Activated naive CD8-positive, alpha-beta T cell treated with anti-CD3 and anti-CD28 coated beads, Interleukin-2, amount 10 ng/mL, durations not matched to agents 7 days and 5 days (primary cell): ENCODE measurements around the gene DHRS12. TPM values are rescaled to one million over a fixed set of nuclear protein-coding genes. Genes with fewer than 3 reads are reported as not detected.
A peak's percentile ranks its signal among the peaks of the same experiment; 100 is the strongest.

Experiments
- ATAC-seq: fragments of 150-1000 bp; cut with Tn5 transposase; one replicate; pipeline ENCODE4 v1.10.0; 2021; ENCODE audit warnings: low read depth, moderate library complexity
- POLR2A ChIA-PET: fragments of 350-600 bp; sonication (Branson Sonifier 250); formaldehyde crosslinking; loops from one replicate; lab custom pipeline; 2021; ENCODE audit warnings: antibody characterized with exemption; lab: Charles Lee
- DNase-seq: peaks from one replicate; pipeline ENCODE4 v3.0.0; 2021
- H3K27ac Mint-ChIP-seq: one replicate; pipeline ENCODE4 v1.8.0; 2022; ENCODE audit warnings: mild to moderate bottlenecking, mixed read lengths
- H3K27me3 Mint-ChIP-seq: one replicate; pipeline ENCODE4 v1.8.0; 2022; ENCODE audit warnings: mild to moderate bottlenecking, moderate library complexity, mixed read lengths
- H3K36me3 Mint-ChIP-seq: one replicate; pipeline ENCODE4 v1.8.0; 2021; ENCODE audit warnings: mild to moderate bottlenecking, mixed read lengths
- H3K4me1 Mint-ChIP-seq: one replicate; pipeline ENCODE4 v1.8.0; 2021; ENCODE audit warnings: mixed read lengths
- H3K4me3 Mint-ChIP-seq: one replicate; pipeline ENCODE4 v1.8.0; 2022; ENCODE audit warnings: mild to moderate bottlenecking, moderate library complexity, mixed read lengths
- H3K9me3 Mint-ChIP-seq: one replicate; pipeline ENCODE4 v1.8.0; 2021; ENCODE audit warnings: mixed read lengths
- total RNA-seq, 2 experiments: library from RNA; stranded (reverse); gene quantifications; one replicate each; pipeline ENCODE4 v1.2.3, GENCODE V29; 2021

The DHRS12 gene
- total RNA-seq, 2 experiments from 2014 or later, result 12.6 to 13.1 TPM

DNA sequence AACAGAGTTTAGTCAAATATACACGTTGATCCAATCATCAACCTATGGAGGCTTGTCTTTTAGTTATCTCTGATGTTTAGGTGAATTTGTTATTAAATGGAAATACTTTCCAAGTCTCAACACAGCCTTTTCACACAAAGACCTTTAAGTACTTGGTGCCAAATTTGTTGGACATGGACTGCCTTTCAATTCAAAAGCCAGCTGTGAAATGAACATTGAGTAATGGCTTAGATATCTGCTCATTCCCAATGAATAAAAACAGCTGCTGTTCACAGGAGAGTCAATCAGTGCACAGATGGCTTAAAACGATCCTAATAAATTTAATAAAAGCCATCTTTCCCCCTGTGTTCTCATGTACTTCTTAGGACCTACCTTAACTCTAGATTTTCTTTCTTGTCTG, 19.9 kb upstream of the DHRS12 start:
- H3K4me1 Mint-ChIP-seq, result peaks cover 81% of the 10 kb centered on the region
- H3K27ac Mint-ChIP-seq, result peak overlapping the region; percentile 88
- no peaks in the 10 kb centered on the region for H3K36me3 Mint-ChIP-seq
- DNase-seq (no peak), ATAC-seq (no peak)
- no peaks in the 10 kb centered on the region for H3K27me3 Mint-ChIP-seq
- POLR2A ChIA-PET, result interaction anchor here (1.2 to 4.4 kb wide), 2 partner anchors 9 to 371 kb away, joined by 4 to 20 read pairs; partner anchors contain the start of gene INTS6
- H3K4me3 Mint-ChIP-seq, result peak overlapping the region; percentile 74
- no peaks in the 10 kb centered on the region for H3K9me3 Mint-ChIP-seq

DNA sequence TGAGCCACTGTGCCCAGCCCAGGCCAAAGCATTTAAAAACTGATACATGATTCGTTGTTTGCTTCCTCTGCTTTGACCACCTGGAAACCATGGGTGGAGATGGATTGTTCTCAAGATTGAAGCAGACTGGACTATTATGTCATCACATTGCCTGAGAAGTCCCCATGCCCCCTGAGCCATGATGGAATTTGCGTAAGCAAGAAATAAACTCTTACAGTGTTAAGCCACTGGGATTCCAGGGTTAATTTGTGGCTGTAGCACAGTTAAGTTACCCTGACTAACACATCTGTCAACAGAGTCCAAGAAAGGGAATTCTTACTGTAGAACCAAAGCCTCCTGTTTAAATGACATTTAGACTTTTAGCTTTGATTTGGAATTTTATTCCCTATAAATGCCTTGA, 19.4 kb upstream of the DHRS12 start:
- H3K27ac Mint-ChIP-seq, result peak overlapping the region; percentile 88
- H3K27me3 Mint-ChIP-seq, result no peaks in the 10 kb centered on the region
- DNase-seq, result no peak
- H3K9me3 Mint-ChIP-seq, result no peaks in the 10 kb centered on the region
- peaks cover 82% of the 10 kb centered on the region for H3K4me1 Mint-ChIP-seq
- POLR2A ChIA-PET, result interaction anchor here (1.2 to 4.4 kb wide), 2 partner anchors 9 to 370 kb away, joined by 4 to 20 read pairs; partner anchors contain the start of gene INTS6
- ATAC-seq, result no peak
- no peaks in the 10 kb centered on the region for H3K36me3 Mint-ChIP-seq
- peak overlapping the region; percentile 74 for H3K4me3 Mint-ChIP-seq

DNA sequence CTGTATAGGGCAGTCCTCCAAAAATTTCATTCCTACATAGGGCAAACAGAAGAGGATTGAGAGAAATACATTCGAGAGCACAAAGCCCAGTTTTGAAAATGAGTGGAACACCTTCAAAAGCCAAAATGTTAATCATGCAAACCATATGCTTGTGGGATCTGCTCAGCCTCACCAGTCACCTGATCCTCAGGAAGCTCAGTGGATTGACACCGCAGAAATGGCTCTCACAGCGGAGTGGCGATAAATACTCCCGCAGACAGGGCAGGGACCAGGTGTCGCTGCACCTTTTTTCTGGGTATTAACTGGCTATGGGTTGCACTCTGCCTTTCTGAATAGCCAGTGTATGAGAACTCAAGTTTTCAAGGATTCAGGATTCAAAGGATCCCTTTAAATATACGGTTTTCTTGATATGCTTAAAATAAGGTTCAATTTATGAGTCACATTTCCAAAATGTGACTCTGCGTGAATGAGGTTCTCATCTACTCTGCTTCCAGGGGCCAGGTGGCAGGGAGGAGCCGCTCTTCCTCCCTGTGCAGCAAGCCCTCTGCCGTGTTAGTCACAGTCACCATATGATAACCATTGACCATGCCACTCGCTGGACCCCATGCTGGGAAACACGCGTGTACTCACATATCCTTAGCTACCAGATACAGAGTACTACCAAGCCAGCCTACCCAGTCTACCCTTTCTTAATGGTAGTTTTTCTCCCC, 18.3 kb upstream of the DHRS12 start:
- POLR2A ChIA-PET, result interaction anchor here (0.8 to 4.4 kb wide), 3 partner anchors 10 to 370 kb away, joined by 4 to 20 read pairs (median 16); partner anchors contain the start of gene INTS6
- ATAC-seq (peak; percentile 8), DNase-seq (no peak)
- Mint-ChIP-seq H3K27ac (peak overlapping the region; percentile 88), H3K4me3 (peak overlapping the region; percentile 74), H3K4me1 (peaks cover 77% of the 10 kb centered on the region), H3K9me3 (no peaks in the 10 kb centered on the region), H3K27me3 (no peaks in the 10 kb centered on the region), H3K36me3 (no peaks in the 10 kb centered on the region)

DNA sequence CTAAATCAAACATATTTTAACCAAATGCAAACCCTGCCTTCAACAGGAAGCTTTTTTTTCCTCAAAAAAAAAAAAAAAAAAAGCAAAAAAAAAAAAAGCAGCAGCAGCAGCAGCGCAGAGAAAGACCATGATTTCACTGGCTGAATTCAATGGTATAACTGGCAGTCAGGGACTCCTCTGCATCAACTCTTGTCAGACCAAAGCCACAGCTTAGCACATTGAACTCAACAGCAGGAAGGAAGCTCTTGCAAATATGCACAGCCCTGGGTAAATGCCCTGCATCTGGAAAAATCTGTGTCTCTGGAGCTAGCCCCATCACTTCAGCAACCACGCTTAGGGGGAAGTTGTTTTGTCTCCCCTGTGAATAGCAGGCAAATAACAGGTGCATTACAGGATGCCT, 17.6 kb upstream of the DHRS12 start:
- Mint-ChIP-seq H3K27me3 (no peaks in the 10 kb centered on the region), H3K9me3 (no peaks in the 10 kb centered on the region), H3K27ac (peak overlapping the region; percentile 88), H3K4me3 (peak overlapping the region; percentile 74), H3K4me1 (peaks cover 72% of the 10 kb centered on the region), H3K36me3 (no peaks in the 10 kb centered on the region)
- POLR2A ChIA-PET, result interaction anchor here (0.6 to 4.4 kb wide), 4 partner anchors 11 to 369 kb away, joined by 3 to 20 read pairs (median 10); partner anchors contain the start of gene INTS6
- peak; percentile 55 for ATAC-seq
- DNase-seq, result peak; percentile 41

DNA sequence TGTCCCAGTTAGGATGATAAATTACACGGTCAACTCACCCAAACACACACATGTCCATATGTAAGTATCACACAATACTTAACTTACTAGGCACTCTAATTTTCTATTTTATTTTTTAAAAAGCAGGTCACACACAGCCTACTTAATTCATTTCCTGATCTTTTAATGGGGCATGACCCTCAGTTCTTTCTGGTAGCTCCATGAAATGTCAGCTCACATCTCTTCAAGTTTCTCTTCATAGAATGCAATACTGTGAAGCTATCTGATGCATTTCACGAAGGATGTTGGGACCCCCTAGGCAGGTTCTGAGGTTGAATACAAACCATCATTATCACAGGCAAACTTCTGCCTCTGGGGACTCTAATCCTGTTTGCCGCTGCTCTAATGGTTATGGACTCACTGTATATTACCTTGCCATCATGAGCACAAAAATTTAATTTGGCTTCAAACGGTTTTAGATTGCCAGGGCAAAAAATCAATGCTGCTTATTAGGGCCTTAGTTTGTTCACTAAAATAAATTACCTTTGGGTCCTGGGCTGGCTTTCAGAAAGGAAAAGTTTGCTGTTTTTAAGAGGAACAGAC, 16.1 kb upstream of the DHRS12 start:
- Mint-ChIP-seq H3K9me3 (no peaks in the 10 kb centered on the region), H3K36me3 (no peaks in the 10 kb centered on the region), H3K27me3 (no peaks in the 10 kb centered on the region), H3K4me3 (peak overlapping the region; percentile 74), H3K4me1 (peaks cover 70% of the 10 kb centered on the region), H3K27ac (peak overlapping the region; percentile 88)
- DNase-seq, result no peak
- POLR2A ChIA-PET, result interaction anchor here (0.6 to 4.4 kb wide), 3 partner anchors 12 to 17 kb away, joined by 3 to 20 read pairs (median 3); no protein-coding TSS in a partner anchor
- ATAC-seq, result no peak

DNA sequence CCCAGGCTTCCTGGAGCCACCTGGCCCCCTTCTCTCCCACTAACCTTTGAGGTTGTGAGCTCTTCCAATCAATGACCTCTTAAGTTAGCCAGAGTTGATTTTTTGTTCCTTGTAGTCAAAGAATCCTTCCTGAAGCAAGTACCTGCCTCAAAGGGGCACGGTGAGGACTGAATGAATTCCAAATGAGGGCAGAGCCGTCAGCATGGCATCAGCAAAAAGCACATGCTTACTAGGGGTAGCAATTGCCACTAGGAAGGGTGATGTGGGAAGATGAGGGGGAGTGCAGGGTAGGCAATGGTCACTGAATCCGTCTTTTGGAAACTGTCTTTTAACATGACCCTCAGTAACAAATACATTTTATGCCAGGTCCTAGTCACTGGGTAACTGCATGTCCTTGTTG, 15.6 kb upstream of the DHRS12 start:
- DNase-seq, result no peak
- no peak for ATAC-seq
- no peaks in the 10 kb centered on the region for H3K36me3 Mint-ChIP-seq
- H3K27ac Mint-ChIP-seq, result peak overlapping the region; percentile 88
- H3K9me3 Mint-ChIP-seq, result no peaks in the 10 kb centered on the region
- POLR2A ChIA-PET, result interaction anchor here (1.1 kb wide), 1 partner anchor 16 kb away, joined by 3 read pairs; no protein-coding TSS in a partner anchor
- no peaks in the 10 kb centered on the region for H3K27me3 Mint-ChIP-seq
- peaks cover 73% of the 10 kb centered on the region for H3K4me1 Mint-ChIP-seq
- peak overlapping the region; percentile 74 for H3K4me3 Mint-ChIP-seq

DNA sequence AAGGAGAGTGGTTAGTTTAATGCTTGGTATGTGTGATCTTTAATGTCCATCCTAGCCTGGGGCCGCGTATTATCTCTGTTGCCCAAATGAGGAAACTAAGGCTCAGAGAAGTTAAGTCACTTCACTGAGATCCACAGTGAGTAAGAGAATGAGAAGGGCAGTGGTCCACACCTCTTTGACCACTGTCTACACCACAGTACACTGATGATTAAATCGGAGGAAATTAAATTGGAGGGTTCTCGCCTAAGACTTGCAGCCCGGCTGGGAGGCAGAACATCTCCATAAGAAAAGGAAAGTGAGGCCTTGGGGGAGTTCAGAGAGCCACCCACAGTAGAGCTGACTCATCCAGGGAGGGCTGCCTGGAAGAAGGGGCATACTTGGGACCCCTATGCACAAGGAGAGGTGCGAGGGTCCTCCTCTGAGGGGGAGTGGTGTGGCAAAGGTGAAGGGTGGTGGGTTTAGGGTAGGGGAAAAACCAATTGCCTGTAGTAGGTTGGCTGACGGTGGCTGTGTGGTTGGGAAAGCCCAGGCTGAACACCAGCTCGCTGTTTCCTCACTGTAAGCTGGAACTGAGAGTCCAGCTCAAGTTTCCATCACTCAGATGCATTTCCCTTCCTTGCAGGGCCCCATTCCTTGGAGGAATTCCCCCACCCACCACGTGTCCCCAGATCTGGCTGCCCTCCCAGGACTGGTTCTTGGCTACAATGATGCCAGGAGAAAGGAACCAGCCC, 15.0 kb upstream of the DHRS12 start:
- peak; percentile 43 for DNase-seq
- POLR2A ChIA-PET, result interaction anchor here (1.1 kb wide), 1 partner anchor 16 kb away, joined by 3 read pairs; no protein-coding TSS in a partner anchor
- Mint-ChIP-seq H3K9me3 (no peaks in the 10 kb centered on the region), H3K27me3 (no peaks in the 10 kb centered on the region), H3K4me3 (peak overlapping the region; percentile 74), H3K27ac (peak overlapping the region; percentile 88), H3K4me1 (peaks cover 69% of the 10 kb centered on the region), H3K36me3 (no peaks in the 10 kb centered on the region)
- ATAC-seq, result no peak

DNA sequence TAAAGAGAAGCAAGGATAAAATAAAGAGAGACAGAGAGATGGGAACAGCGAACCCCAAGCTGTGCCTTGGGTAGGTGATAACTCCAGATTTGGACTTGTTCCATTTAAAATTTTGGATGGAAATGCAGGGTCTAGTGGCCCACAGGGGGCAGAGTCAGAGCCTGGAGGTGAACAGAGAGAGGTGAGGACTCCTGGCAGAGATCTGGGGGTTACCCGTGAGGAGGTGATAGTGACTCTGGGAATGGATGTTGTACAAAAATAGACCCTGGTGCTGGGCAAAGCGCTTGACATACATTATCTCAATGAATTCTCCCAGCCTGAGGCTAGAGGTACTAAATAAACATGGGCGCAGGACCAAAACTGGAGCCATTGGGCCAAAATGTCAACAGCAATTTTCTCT, 14.3 kb upstream of the DHRS12 start:
- POLR2A ChIA-PET, result no interaction called here
- no peak overlapping the region for H3K4me3 Mint-ChIP-seq
- ATAC-seq (no peak), DNase-seq (no peak)
- peaks cover 64% of the 10 kb centered on the region for H3K4me1 Mint-ChIP-seq
- H3K27me3 Mint-ChIP-seq, result no peaks in the 10 kb centered on the region
- H3K9me3 Mint-ChIP-seq, result no peaks in the 10 kb centered on the region
- no peaks in the 10 kb centered on the region for H3K36me3 Mint-ChIP-seq
- H3K27ac Mint-ChIP-seq, result peak overlapping the region; percentile 88

DNA sequence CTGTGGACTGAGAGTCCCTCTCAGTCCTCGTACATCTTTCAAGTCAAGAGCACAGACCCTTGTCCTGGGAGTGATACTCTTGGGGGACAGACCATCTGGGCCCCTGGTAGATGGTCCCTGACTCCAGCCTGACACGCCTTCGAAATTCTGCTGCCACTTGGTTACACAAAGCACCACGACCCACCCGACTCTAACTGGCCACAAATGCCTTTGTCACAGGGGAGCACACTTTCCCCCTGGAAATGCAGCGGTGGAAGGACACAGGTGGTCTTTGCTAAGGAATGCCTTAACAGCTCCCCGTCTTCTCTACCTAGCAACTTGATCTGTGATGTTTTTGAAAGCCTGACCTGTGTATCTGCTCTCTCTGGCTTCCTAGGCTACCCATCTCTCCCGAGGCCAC, 13.8 kb upstream of the DHRS12 start:
- H3K36me3 Mint-ChIP-seq, result no peaks in the 10 kb centered on the region
- ATAC-seq, result no peak
- POLR2A ChIA-PET, result no interaction called here
- H3K27ac Mint-ChIP-seq, result peak overlapping the region; percentile 26
- no peak for DNase-seq
- peaks cover 58% of the 10 kb centered on the region for H3K4me1 Mint-ChIP-seq
- H3K27me3 Mint-ChIP-seq, result no peaks in the 10 kb centered on the region
- H3K4me3 Mint-ChIP-seq, result no peak overlapping the region
- H3K9me3 Mint-ChIP-seq, result no peaks in the 10 kb centered on the region

DNA sequence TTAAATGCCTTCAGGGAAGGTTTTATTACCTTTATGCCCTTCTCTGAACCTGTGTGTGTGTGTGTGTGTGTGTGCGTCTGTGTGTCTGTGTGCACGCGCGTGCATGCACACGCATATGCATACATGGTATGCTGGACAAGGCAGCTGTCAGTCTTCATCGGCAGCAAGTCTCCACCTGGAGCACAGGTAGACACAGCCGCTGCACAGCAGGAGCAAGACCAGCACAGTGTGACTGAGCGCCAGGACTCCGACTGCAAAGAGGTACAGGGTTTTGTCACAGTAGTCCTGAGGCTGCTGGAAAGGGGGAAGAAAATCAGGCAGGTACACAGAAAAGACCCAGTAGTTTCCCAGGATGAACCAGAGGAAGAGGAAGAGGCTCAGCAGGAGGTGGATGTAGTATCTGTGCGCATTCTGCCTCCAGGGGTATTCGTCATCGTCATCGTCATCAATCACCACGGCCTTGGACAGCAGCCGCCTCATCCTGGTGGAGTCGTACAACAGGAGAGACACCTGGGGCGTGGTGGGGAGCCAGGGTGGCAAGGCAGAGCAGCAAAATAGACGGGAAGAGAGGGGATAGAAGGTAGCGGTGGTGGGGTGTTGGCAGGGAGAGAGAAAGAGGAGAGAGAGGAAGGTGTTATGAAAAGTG, 12.8 kb upstream of the DHRS12 start:
- no peak for ATAC-seq
- Mint-ChIP-seq H3K4me3 (no peak overlapping the region), H3K4me1 (peaks cover 50% of the 10 kb centered on the region), H3K36me3 (no peaks in the 10 kb centered on the region), H3K27ac (peak overlapping the region; percentile 32), H3K27me3 (no peaks in the 10 kb centered on the region), H3K9me3 (no peaks in the 10 kb centered on the region)
- POLR2A ChIA-PET, result interaction anchor here (1.2 to 1.5 kb wide), 3 partner anchors 8 to 364 kb away, joined by 4 to 8 read pairs (median 5); partner anchors contain the start of gene INTS6
- DNase-seq, result no peak

DNA sequence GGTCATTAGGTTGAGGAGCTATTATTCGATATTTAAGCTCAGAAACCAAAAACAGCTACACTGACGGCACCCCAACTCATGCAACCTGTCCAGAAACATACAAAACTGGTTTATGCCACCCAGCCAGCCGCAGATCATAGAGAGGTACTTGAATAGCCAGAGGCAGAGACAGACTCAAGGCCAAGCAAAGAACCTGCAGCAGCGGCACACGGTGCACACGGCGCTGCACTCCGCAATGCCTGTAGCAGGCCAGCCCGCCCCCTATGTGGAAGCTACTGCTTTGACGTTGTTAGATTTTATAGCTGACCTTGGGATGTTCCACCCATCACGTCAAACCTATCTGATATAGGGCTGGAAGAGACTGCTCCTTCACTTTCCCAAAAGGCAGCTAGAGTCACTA, 11.9 kb upstream of the DHRS12 start:
- peak overlapping the region; percentile 86 for H3K27ac Mint-ChIP-seq
- no peak overlapping the region for H3K4me3 Mint-ChIP-seq
- H3K9me3 Mint-ChIP-seq, result no peaks in the 10 kb centered on the region
- H3K4me1 Mint-ChIP-seq, result peaks cover 44% of the 10 kb centered on the region
- POLR2A ChIA-PET, result interaction anchor here (1.1 to 1.5 kb wide), 6 partner anchors 9 to 363 kb away, joined by 3 to 11 read pairs (median 4); partner anchors contain the start of gene INTS6
- no peak for ATAC-seq
- no peaks in the 10 kb centered on the region for H3K27me3 Mint-ChIP-seq
- no peak for DNase-seq
- no peaks in the 10 kb centered on the region for H3K36me3 Mint-ChIP-seq

DNA sequence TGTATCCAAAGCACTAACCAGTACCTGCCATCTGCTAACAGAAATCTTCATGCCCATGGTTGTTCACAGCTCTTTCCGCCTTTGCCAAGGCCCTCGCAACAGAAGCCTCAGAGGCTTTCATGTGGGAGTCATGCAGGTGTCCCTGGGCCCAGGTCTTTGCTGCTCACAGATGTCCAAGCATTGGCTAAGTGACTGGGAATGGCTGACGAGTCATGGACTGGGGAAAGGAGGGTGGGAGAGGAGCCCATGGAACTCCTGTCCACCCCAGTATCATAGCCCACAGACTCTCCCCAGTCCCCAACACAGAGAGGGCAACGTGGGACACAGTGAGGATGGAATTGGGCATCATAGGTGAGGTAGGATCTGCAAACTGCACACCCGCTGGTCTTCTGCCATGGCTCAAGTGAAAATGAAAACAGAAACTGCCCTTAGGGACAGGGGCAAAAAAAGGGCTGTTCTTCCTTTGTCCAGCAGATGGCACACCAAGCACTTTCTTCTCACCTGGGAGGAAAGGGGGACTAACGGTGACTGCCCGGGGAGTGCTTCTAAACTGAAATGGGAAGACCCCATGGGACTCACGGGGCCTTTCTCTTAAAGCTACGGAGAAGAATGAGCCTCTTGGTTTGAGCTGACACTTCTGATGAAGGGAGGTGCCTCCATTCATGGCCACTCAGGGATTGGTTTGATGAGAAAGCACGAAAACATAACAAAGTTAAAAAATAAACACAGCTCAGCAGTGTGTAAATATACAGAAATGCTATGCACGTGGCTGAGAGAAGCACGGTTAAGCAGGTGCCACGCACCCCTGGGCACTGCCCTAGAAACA, 11.1 kb upstream of the DHRS12 start:
- DNase-seq (peak; percentile 70), ATAC-seq (peak; percentile 87)
- POLR2A ChIA-PET, result interaction anchor here (0.6 to 1.5 kb wide), 9 partner anchors 10 to 362 kb away, joined by 3 to 11 read pairs (median 4); partner anchors contain the start of gene INTS6
- Mint-ChIP-seq H3K27ac (peak overlapping the region; percentile 86), H3K36me3 (no peaks in the 10 kb centered on the region), H3K4me3 (peak overlapping the region; percentile 57), H3K4me1 (peaks cover 37% of the 10 kb centered on the region), H3K27me3 (no peaks in the 10 kb centered on the region), H3K9me3 (no peaks in the 10 kb centered on the region)
